Neuron (in vitro differentiated cells): ENCODE data around the gene PLXND1.

Experiments
- H2AFZ ChIP-seq: one replicate; pipeline ENCODE4 v1.6.1; 2013; ENCODE audit warnings: low read depth, mild to moderate bottlenecking, inconsistent platforms, low read length, moderate library complexity
- H3K27me3 ChIP-seq: one replicate; pipeline ENCODE4 v1.6.1; 2013; ENCODE audit warnings: low read length; ENCODE audit not compliant: insufficient read depth
- H3K36me3 ChIP-seq: one replicate; pipeline ENCODE4 v1.6.1; 2013; ENCODE audit warnings: low read length; ENCODE audit not compliant: insufficient read depth
- H3K4me1 ChIP-seq: one replicate; pipeline ENCODE4 v1.6.1; 2013; ENCODE audit warnings: low read length; ENCODE audit not compliant: insufficient read depth
- H3K4me3 ChIP-seq: 2 replicates; pipeline ENCODE4 v1.5.1; 2013; ENCODE audit warnings: mild to moderate bottlenecking, low read length, moderate library complexity
- H3K9me3 ChIP-seq: one replicate; pipeline ENCODE4 v1.6.1; 2013; ENCODE audit warnings: low read length

Gene PLXND1

GRCh38 chr3:129575233-129575996, 31.1 kb downstream of the PLXND1 start:
- Histone ChIP-seq H3K36me3 (no peaks in the 10 kb centered on the region), H3K4me3 (no peak overlapping the region), H3K9me3 (no peaks in the 10 kb centered on the region), H3K4me1 (no peaks in the 10 kb centered on the region), H3K27me3 (no peaks in the 10 kb centered on the region), H2AFZ (no peak overlapping the region)

- Histone ChIP-seq H2AFZ (no peak overlapping the region), H3K36me3 (no peaks in the 10 kb centered on the region), H3K4me3 (no peak overlapping the region), H3K4me1 (no peaks in the 10 kb centered on the region), H3K27me3 (no peaks in the 10 kb centered on the region), H3K9me3 (no peaks in the 10 kb centered on the region)
Observed at GRCh38 chr3:129574206-129574605, 32.3 kb downstream of the PLXND1 start.

GRCh38 chr3:129573493-129573892, 33.0 kb downstream of the PLXND1 start:
- Histone ChIP-seq H3K4me1 (no peaks in the 10 kb centered on the region), H3K36me3 (no peaks in the 10 kb centered on the region), H3K27me3 (no peaks in the 10 kb centered on the region), H2AFZ (no peak overlapping the region), H3K9me3 (no peaks in the 10 kb centered on the region), H3K4me3 (no peak overlapping the region)

GRCh38 chr3:129572603-129573002, 33.9 kb downstream of the PLXND1 start:
- H3K9me3 ChIP-seq, result no peaks in the 10 kb centered on the region
- H2AFZ ChIP-seq, result no peak overlapping the region
- H3K27me3 ChIP-seq, result no peaks in the 10 kb centered on the region
- no peaks in the 10 kb centered on the region for H3K4me1 ChIP-seq
- H3K4me3 ChIP-seq, result no peak overlapping the region
- no peaks in the 10 kb centered on the region for H3K36me3 ChIP-seq

- H3K4me1 ChIP-seq, result no peaks in the 10 kb centered on the region
- H3K36me3 ChIP-seq, result no peaks in the 10 kb centered on the region
- H2AFZ ChIP-seq, result no peak overlapping the region
- H3K4me3 ChIP-seq, result no peak overlapping the region
- no peaks in the 10 kb centered on the region for H3K27me3 ChIP-seq
- H3K9me3 ChIP-seq, result no peaks in the 10 kb centered on the region
Observed at GRCh38 chr3:129571605-129572547, 34.6 kb downstream of the PLXND1 start.

- Histone ChIP-seq H3K4me3 (no peak overlapping the region), H2AFZ (no peak overlapping the region), H3K4me1 (no peaks in the 10 kb centered on the region), H3K27me3 (no peaks in the 10 kb centered on the region), H3K36me3 (no peaks in the 10 kb centered on the region), H3K9me3 (no peaks in the 10 kb centered on the region)
Observed at GRCh38 chr3:129569856-129570255, 36.6 kb downstream of the PLXND1 start.

- Histone ChIP-seq H3K9me3 (no peaks in the 10 kb centered on the region), H3K27me3 (no peaks in the 10 kb centered on the region), H3K4me3 (no peak overlapping the region), H3K36me3 (no peaks in the 10 kb centered on the region), H3K4me1 (no peaks in the 10 kb centered on the region), H2AFZ (no peak overlapping the region)
Observed at GRCh38 chr3:129567939-129568338, 38.5 kb downstream of the PLXND1 start.

GRCh38 chr3:129567176-129567705, 39.2 kb downstream of the PLXND1 start:
- H3K4me3 ChIP-seq, result no peak overlapping the region
- H3K4me1 ChIP-seq, result no peaks in the 10 kb centered on the region
- H2AFZ ChIP-seq, result no peak overlapping the region
- no peaks in the 10 kb centered on the region for H3K27me3 ChIP-seq
- H3K9me3 ChIP-seq, result no peaks in the 10 kb centered on the region
- no peaks in the 10 kb centered on the region for H3K36me3 ChIP-seq

GRCh38 chr3:129565902-129566301, 40.6 kb downstream of the PLXND1 start:
- H3K36me3 ChIP-seq, result no peaks in the 10 kb centered on the region

GRCh38 chr3:129564981-129565644, 41.4 kb downstream of the PLXND1 start:
- H2AFZ ChIP-seq, result no peak overlapping the region
- H3K4me3 ChIP-seq, result no peak overlapping the region
- no peaks in the 10 kb centered on the region for H3K27me3 ChIP-seq
- no peaks in the 10 kb centered on the region for H3K36me3 ChIP-seq
- peaks cover 3% of the 10 kb centered on the region for H3K4me1 ChIP-seq
- H3K9me3 ChIP-seq, result no peaks in the 10 kb centered on the region

More at GRCh38 chr3:129565902-129566301, 40.6 kb downstream of the PLXND1 start:
- H3K4me1 ChIP-seq, result no peaks in the 10 kb centered on the region
- no peak overlapping the region for H3K4me3 ChIP-seq
- H3K9me3 ChIP-seq, result no peaks in the 10 kb centered on the region
- H3K27me3 ChIP-seq, result no peaks in the 10 kb centered on the region
- H2AFZ ChIP-seq, result no peak overlapping the region

GRCh38 chr3:129563850-129564535, 42.5 kb downstream of the PLXND1 start:
- Histone ChIP-seq H2AFZ (no peak overlapping the region), H3K9me3 (no peaks in the 10 kb centered on the region), H3K36me3 (no peaks in the 10 kb centered on the region), H3K4me3 (no peak overlapping the region), H3K27me3 (no peaks in the 10 kb centered on the region), H3K4me1 (peaks cover 3% of the 10 kb centered on the region)

- Histone ChIP-seq H3K9me3 (no peaks in the 10 kb centered on the region), H3K4me1 (peaks cover 3% of the 10 kb centered on the region), H2AFZ (no peak overlapping the region), H3K4me3 (no peak overlapping the region), H3K27me3 (no peaks in the 10 kb centered on the region), H3K36me3 (no peaks in the 10 kb centered on the region)
Observed at GRCh38 chr3:129563332-129563731, 43.1 kb downstream of the PLXND1 start.
